HFF-Myc (cell line): ENCODE data around the gene CNIH2.

Experiments used
- DNase-seq: peaks from one replicate; pipeline ENCODE4 v3.0.0-alpha.2; 2011; ENCODE audit warnings: low read depth; ENCODE audit errors: extremely low read depth
- H3K4me3 ChIP-seq: replicated peaks from 2 replicates; pipeline ENCODE4 v1.5.1; 2011; ENCODE audit warnings: low read depth, mild to moderate bottlenecking, control low read depth, low read length
- TF ChIP-seq, protein P1 (sequence below): IDR thresholded peaks from 2 replicates; pipeline ENCODE4 v1.5.1; 2012; ENCODE audit warnings: mild to moderate bottlenecking, low read depth, low read length, control low read depth; ENCODE audit errors: missing control alignments

The CNIH2 gene

DNA sequence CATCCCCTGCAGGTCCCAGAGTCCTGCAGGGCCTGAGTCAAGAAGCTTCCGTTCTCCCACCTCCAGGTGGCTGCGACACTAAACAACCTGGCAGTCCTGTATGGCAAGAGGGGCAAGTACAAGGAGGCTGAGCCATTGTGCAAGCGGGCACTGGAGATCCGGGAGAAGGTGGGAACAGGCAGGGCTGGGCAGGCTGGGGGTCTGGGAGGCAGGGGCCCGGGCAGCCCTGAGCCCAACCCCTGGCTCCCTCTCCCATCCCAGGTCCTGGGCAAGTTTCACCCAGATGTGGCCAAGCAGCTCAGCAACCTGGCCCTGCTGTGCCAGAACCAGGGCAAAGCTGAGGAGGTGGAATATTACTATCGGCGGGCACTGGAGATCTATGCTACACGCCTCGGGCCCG is 14.2 kb upstream of the CNIH2 start:
- DNase-seq = no peak

DNA sequence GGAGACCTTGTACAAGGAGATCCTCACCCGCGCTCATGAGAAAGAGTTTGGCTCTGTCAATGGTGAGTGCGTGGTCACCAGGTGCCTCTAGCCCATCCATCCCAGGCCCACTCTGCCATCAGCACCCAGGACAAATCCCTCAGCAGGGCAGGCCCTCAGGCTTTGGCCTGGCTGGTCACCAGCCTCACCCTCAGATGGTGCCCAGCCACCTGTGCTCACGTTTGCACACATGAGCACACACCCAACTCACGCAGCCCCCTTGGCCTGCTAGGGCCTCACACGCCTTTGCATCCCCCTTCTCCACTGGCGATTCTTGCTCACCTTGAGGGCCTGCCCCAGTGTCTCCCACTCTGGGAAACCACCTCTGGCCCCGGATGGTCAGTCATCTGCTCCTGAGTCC is 13.6 kb upstream of the CNIH2 start:
- no peak for DNase-seq
- H3K4me3 ChIP-seq = no peak overlapping the region
- TF ChIP-seq, protein P1, sequence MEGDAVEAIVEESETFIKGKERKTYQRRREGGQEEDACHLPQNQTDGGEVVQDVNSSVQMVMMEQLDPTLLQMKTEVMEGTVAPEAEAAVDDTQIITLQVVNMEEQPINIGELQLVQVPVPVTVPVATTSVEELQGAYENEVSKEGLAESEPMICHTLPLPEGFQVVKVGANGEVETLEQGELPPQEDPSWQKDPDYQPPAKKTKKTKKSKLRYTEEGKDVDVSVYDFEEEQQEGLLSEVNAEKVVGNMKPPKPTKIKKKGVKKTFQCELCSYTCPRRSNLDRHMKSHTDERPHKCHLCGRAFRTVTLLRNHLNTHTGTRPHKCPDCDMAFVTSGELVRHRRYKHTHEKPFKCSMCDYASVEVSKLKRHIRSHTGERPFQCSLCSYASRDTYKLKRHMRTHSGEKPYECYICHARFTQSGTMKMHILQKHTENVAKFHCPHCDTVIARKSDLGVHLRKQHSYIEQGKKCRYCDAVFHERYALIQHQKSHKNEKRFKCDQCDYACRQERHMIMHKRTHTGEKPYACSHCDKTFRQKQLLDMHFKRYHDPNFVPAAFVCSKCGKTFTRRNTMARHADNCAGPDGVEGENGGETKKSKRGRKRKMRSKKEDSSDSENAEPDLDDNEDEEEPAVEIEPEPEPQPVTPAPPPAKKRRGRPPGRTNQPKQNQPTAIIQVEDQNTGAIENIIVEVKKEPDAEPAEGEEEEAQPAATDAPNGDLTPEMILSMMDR = no peak

More for the DNA sequence above, 14.2 kb upstream of the CNIH2 start:
- TF ChIP-seq, protein P1 = no peak
- H3K4me3 ChIP-seq = no peak overlapping the region

DNA sequence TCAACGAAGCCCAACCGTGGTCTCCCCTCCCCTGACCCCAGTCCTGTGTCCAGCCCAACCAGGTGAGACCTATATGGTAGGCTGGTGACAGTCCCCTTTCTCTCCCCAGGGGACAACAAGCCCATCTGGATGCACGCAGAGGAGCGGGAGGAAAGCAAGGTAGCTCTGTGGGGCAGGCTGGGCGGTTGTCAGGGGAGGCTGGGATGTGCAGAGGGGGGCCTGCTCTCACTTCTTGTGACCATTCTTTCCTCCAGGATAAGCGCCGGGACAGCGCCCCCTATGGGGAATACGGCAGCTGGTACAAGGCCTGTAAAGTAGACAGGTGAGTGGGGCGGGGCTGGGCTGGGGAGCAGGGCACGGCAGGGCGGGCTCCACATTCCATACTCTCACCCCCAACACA is 13.1 kb upstream of the CNIH2 start:
- TF ChIP-seq, protein P1 = peak; percentile 56
- no peak for DNase-seq

DNA sequence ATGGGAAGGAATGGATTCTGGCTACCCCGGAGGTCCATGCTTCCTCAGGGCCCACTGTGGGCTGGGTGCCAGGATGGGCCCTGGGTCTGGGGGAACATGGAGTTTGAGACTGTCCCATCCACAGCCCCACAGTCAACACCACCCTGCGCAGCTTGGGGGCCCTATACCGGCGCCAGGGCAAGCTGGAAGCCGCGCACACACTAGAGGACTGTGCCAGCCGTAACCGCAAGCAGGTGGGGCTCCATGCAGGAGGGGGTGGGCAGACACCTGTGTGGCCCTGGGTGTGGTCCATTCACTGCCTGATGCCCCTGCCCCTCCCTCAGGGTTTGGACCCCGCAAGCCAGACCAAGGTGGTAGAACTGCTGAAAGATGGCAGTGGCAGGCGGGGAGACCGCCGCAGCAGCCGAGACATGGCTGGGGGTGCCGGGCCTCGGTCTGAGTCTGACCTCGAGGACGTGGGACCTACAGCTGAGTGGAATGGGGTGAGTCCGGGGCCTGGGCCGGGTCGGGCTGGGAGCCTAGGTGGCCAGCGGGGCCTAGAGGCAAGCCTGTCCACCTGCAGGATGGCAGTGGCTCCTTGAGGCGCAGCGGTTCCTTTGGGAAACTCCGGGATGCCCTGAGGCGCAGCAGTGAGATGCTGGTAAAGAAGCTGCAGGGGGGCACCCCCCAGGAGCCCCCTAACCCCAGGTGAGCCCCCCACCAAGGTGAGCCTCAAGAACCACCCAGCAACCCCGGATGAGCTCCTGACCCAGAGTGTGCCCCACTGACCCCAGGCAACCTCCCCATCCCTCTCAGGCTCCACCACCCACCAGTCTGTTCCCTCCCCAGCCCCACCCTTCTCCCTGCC is 12.2 kb upstream of the CNIH2 start:
- no peak for DNase-seq
- no peak overlapping the region for H3K4me3 ChIP-seq
- TF ChIP-seq, protein P1 = no peak

More for the DNA sequence above, 13.1 kb upstream of the CNIH2 start:
- H3K4me3 ChIP-seq = no peak overlapping the region

DNA sequence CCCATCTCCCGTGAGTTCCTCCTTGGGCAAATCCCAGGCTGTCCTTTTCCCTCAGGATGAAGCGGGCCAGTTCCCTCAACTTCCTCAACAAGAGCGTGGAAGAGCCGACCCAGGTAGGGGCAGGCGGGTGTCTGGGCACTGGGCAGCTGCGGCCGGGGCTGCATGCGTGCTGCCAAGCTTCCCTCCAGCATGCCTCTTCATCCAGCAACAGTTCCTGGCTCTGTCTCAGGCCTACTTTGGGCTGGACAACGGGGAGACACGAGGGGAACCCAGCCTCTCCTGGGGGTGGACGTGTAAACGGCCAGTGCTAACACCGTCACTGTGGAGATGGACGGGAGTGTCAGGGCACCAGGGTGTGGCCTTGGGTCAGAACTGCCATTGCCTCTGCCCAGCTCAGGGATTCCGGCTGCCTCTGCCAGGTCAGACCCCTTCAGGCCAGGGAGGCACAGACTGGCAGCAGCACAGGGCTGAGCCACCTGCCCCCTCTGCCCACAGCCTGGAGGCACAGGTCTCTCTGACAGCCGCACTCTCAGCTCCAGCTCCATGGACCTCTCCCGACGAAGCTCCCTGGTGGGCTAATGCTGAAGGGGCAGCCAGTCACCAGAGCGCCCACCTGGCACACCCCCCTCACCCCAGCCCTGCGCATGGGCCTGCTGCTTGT is 11.5 kb upstream of the CNIH2 start:
- TF ChIP-seq, protein P1 = no peak
- no peak for DNase-seq
- H3K4me3 ChIP-seq = peak overlapping the region; percentile 98

DNA sequence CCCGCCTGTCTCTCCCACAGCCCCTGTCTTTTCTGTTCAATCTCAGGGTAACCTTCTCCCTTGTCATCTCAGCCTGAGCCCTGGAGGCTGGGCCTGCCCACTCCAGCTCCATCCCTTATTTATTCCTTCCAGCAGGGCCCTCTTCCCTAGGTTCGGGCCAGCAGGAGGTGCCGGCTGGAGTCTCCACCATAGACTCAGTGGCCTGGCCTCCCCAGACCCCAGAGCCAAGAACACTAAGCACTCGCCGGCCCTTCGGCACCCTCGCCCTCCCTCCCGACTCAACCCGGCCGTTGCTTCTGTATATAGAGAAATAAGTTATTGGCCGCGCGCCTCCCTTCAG is 11.0 kb upstream of the CNIH2 start:
- peak overlapping the region; percentile 98 for H3K4me3 ChIP-seq
- no peak for DNase-seq
- TF ChIP-seq, protein P1 = no peak
